ENCODE data around the gene NTNG2. TPM values are rescaled to one million over a fixed set of nuclear protein-coding genes. Genes with fewer than 3 reads are reported as not detected.

The NTNG2 gene
- total and polyA plus RNA-seq, 10 donors: 0.44 to 22.4 (median 8.4) TPM

DNA sequence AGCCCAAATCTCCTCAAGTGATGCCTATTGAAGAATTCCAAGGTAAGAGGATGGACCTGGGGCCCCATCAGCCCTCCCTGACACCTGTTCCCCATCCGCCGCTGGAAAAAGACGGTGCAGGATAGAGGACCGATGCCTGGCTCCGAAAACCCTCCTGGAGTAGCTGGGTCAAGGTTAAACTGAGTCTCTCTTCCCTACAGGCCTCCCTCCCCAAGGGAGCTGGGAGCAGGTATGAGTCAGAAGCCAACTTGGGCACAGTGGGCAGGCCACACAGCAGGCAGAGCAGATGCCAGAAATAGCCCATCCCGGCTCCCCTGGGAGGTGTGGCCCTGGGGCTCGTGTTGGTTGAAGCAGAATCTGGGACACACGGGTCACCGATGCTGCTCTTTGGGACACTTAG is 75.6 kb downstream of the NTNG2 start:
- intact Hi-C loops (cut with DNase I; ENCODE audit: low total_unique reads): loop anchor here (10.0 kb wide), 1 partner anchor 73 kb away; the partner anchor contains the start of gene NTNG2
- peaks cover 0 to 78% (median 4%) of the 10 kb centered on the region in 7 donors for H3K27me3 ChIP-seq (replicated peaks in 1 of 7)
- WGBS, 5 donors: 64 to 78% (median 76%) methylated on average over 9 of the region's 9 CpGs

DNA sequence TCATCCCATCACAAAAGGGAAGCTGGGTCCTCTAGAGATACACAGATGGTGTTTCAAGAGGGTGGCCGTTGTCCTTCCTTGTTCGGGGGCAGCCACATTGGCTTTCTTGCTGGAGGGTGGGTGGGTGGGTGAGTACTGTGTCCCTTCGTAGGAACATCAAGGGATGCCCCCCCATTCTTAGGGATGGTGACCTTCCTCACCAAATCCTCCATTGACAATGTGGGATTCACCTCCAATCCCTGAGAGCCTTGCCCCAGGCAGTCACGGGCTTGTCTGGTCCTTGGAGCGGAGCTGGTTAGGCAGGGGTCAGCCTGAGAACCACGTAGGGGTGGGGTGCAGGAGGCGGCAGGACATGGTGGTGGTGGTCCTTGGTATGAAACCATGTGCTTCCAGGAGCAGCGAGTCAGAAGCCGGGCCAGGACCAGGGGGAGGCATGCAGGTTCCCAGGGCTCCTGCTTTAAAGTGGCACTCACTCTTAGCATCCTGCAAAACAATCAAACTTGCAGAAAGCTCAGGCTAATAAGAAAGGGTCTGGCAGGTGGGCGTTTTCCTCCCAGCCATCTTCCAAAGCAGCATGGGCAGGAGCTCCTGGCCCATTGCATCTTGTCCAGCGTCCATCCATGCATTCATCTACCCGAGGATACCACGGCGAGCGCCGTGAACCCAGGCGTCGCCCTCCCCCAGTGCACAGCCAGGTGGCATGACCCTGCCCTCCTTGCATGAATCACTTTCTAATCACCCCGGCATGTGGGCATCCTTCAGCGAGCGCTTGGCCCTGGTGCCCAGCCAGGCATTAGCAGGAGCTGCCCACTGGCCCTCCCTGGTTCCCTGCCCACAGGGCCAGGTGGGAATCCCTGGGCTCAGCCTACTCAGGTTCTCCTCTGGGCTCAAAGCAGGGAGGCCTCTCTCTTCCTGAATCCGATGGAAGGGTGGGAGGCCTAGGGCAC is 76.4 kb downstream of the NTNG2 start:
- intact Hi-C loops (cut with DNase I; ENCODE audit: low total_unique reads): loop anchor here (10.0 kb wide), 1 partner anchor 73 kb away; the partner anchor contains the start of gene NTNG2
- Histone ChIP-seq H3K4me3 (peak overlapping the region in 1 of 8 donors; percentile 13), H3K9me3 (no peaks in the 10 kb centered on the region), H3K4me1 (peaks cover 4 to 59% (median 37%) of the 10 kb centered on the region in 6 donors), H3K36me3 (no peaks in the 10 kb centered on the region), H3K27ac (peak overlapping the region in 3 of 8 donors; percentile 81 to 86 (median 86)), H3K27me3 (replicated peaks in 1 of 7) (peaks cover 0 to 78% (median 5%) of the 10 kb centered on the region in 7 donors)
- no peak for DNase-seq
- 76 to 90% (median 80%) methylated on average over 10 to 22 of the region's 22 CpGs for WGBS, 5 donors
- TF ChIP-seq, protein P1, sequence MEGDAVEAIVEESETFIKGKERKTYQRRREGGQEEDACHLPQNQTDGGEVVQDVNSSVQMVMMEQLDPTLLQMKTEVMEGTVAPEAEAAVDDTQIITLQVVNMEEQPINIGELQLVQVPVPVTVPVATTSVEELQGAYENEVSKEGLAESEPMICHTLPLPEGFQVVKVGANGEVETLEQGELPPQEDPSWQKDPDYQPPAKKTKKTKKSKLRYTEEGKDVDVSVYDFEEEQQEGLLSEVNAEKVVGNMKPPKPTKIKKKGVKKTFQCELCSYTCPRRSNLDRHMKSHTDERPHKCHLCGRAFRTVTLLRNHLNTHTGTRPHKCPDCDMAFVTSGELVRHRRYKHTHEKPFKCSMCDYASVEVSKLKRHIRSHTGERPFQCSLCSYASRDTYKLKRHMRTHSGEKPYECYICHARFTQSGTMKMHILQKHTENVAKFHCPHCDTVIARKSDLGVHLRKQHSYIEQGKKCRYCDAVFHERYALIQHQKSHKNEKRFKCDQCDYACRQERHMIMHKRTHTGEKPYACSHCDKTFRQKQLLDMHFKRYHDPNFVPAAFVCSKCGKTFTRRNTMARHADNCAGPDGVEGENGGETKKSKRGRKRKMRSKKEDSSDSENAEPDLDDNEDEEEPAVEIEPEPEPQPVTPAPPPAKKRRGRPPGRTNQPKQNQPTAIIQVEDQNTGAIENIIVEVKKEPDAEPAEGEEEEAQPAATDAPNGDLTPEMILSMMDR (IDR thresholded peaks at IDR 0.05 in 8 of 11, conservative IDR thresholded peaks at IDR 0.05 in 3 of 11): no peak
- no peak for TF ChIP-seq POLR2A (IDR thresholded peaks at IDR 0.05)
- no peak for TF ChIP-seq POLR2AphosphoS5 (IDR thresholded peaks at IDR 0.05)

More for the DNA sequence above, 75.6 kb downstream of the NTNG2 start:
- no peak for DNase-seq
- Histone ChIP-seq H3K4me3 (no peak overlapping the region), H3K36me3 (no peaks in the 10 kb centered on the region), H3K4me1 (peaks cover 0 to 51% (median 31%) of the 10 kb centered on the region in 6 donors), H3K27ac (no peak overlapping the region), H3K9me3 (no peaks in the 10 kb centered on the region)
- TF ChIP-seq, protein P1 (IDR thresholded peaks at IDR 0.05 in 8 of 11, conservative IDR thresholded peaks at IDR 0.05 in 3 of 11): no peak
- no peak for TF ChIP-seq POLR2AphosphoS5 (IDR thresholded peaks at IDR 0.05)
- no peak for TF ChIP-seq POLR2A (IDR thresholded peaks at IDR 0.05)

DNA sequence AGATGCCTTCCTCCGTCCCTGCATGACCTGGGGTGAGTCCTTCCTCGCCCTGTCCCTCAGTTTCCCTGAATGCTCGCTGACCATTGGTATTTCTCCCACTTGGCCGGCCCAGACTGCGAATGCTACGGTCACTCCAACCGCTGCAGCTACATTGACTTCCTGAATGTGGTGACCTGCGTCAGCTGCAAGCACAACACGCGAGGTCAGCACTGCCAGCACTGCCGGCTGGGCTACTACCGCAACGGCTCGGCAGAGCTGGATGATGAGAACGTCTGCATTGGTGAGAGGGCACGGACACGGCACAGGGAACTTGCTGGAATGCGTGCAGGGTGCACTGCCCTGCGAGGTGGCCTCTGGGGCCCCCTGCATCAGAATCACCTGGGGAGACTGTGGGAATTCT is 77.1 kb downstream of the NTNG2 start:
- no peaks in the 10 kb centered on the region for H3K36me3 ChIP-seq
- no peaks in the 10 kb centered on the region for H3K9me3 ChIP-seq
- H3K4me1 ChIP-seq: peaks cover 4 to 66% (median 40%) of the 10 kb centered on the region in 6 donors
- peak overlapping the region in 1 of 8 donors; percentile 13 for H3K4me3 ChIP-seq
- peaks cover 0 to 82% (median 5%) of the 10 kb centered on the region in 7 donors for H3K27me3 ChIP-seq (replicated peaks in 1 of 7)
- peak in 1 of 3 donors; percentile 31 for TF ChIP-seq POLR2AphosphoS5 (IDR thresholded peaks at IDR 0.05)
- no peak for TF ChIP-seq POLR2A (IDR thresholded peaks at IDR 0.05)
- 53 to 69% (median 57%) methylated on average over 6 to 19 of the region's 19 CpGs for WGBS, 5 donors
- DNase-seq: peak; percentile 85
- intact Hi-C loops (cut with DNase I; ENCODE audit: low total_unique reads): loop anchor here (10.0 kb wide), 1 partner anchor 74 kb away; the partner anchor contains the start of gene NTNG2
- H3K27ac ChIP-seq: peak overlapping the region in 5 of 8 donors; percentile 16 to 86 (median 81)

DNA sequence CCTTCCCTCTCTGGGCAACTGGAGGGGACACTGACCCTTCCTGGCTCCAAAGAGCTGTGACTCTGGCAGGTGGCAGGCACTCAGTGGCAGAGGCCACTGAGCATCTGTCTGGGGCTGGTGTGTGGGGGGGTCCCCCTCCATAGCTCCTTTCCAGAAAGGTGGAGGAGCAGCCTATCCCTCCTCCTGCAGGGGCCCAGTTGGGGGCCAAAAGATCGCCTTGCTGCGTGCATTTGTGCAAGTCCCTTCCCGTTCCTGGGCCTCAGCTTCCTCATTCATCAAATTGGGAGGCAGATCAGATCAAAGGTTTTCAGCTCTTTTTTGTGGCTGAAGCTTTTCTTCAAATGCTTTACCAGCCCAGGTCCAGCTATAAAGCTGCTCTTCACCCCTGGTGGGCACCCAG is 77.7 kb downstream of the NTNG2 start:
- Histone ChIP-seq H3K4me1 (peaks cover 4 to 71% (median 40%) of the 10 kb centered on the region in 6 donors), H3K27ac (peak overlapping the region in 6 of 8 donors; percentile 16 to 86 (median 64)), H3K27me3 (replicated peaks in 1 of 7) (peaks cover 0 to 82% (median 5%) of the 10 kb centered on the region in 7 donors), H3K4me3 (peak overlapping the region in 1 of 8 donors; percentile 13), H3K9me3 (no peaks in the 10 kb centered on the region), H3K36me3 (no peaks in the 10 kb centered on the region)
- WGBS, 5 donors: 12 to 21% (median 16%) methylated on average over 3 of the region's 3 CpGs; no CpG with 5 or more reads in 1 of the 5 donors
- no peak for DNase-seq
- no peak for TF ChIP-seq POLR2AphosphoS5 (IDR thresholded peaks at IDR 0.05)
- TF ChIP-seq, protein P1 (IDR thresholded peaks at IDR 0.05 in 8 of 11, conservative IDR thresholded peaks at IDR 0.05 in 3 of 11): no peak
- no peak for TF ChIP-seq POLR2A (IDR thresholded peaks at IDR 0.05)
- intact Hi-C loops (cut with DNase I; ENCODE audit: low total_unique reads): loop anchor here (10.0 kb wide), 1 partner anchor 75 kb away; the partner anchor contains the start of gene NTNG2

All from spleen (tissue), 11 donors.